ENCODE data around the gene PSMC5. TPM values are rescaled to one million over a fixed set of nuclear protein-coding genes. Genes with fewer than 3 reads are reported as not detected.
A peak's percentile ranks its signal among the peaks of the same experiment; 100 is the strongest.

Gene PSMC5
- 100 to 1,000 TPM in 1 of 4 donors, 10 to 100 TPM in 3; 68.9 to 126 (median 88.7) TPM for total RNA-seq

GRCh38 chr17:63827002-63827800 lies at the start of gene PSMC5, which contains the start of gene FTSJ3:
Gene PSMC5 (plus strand): TSS chr17:63827431. CDS start chr17:63827491, 60 bp downstream.
Gene FTSJ3 (minus strand): TSS chr17:63827663. CDS start chr17:63826902, 761 bp downstream.
- intact Hi-C loops (cut with DNase I; ENCODE audit: low total_unique reads): no loop called here
- peak; percentile 95 to 99 for DNase-seq (ENCODE audit: low spot score in 2 of 2)
- H3K4me3 ChIP-seq (ENCODE audit: low read depth, poor library complexity, severe bottlenecking): peak within 1 kb of the TSS; percentile 49
- peak in 1 of 3 donors; percentile 67 for TF ChIP-seq CTCF (IDR thresholded peaks at IDR 0.05)
- TF ChIP-seq POLR2A (IDR thresholded peaks at IDR 0.05): peak in 1 of 2 donors; percentile 48
- WGBS, 2 donors: 1% methylated on average over 51 to 58 of the region's 58 CpGs

- WGBS, 2 donors: 57 to 75% methylated on average over 1 of the region's 1 CpG
- DNase-seq (ENCODE audit: low spot score in 2 of 2): no peak
- intact Hi-C loops (cut with DNase I; ENCODE audit: low total_unique reads): no loop called here
- H3K4me3 ChIP-seq (ENCODE audit: low read depth, poor library complexity, severe bottlenecking): no peak overlapping the region
- TF ChIP-seq CTCF (IDR thresholded peaks at IDR 0.05) (no peak), POLR2A (IDR thresholded peaks at IDR 0.05) (no peak)
Measured at GRCh38 chr17:63780507-63780906, 46.7 kb upstream of the PSMC5 start.

- 98% methylated on average over 4 of the region's 4 CpGs for WGBS, 2 donors
- TF ChIP-seq POLR2A (IDR thresholded peaks at IDR 0.05) (no peak), CTCF (IDR thresholded peaks at IDR 0.05) (no peak)
Measured at GRCh38 chr17:63780928-63781327, 46.3 kb upstream of the PSMC5 start.

GRCh38 chr17:63783522-63783921 lies 43.7 kb upstream of the PSMC5 start:
- DNase-seq (ENCODE audit: low spot score in 2 of 2): no peak
- TF ChIP-seq POLR2A (IDR thresholded peaks at IDR 0.05): no peak
- TF ChIP-seq CTCF (IDR thresholded peaks at IDR 0.05): no peak
- intact Hi-C loops (cut with DNase I; ENCODE audit: low total_unique reads): no loop called here
- H3K4me3 ChIP-seq (ENCODE audit: low read depth, poor library complexity, severe bottlenecking): no peak overlapping the region
- 83 to 86% methylated on average over 6 of the region's 6 CpGs for WGBS, 2 donors

More at GRCh38 chr17:63780928-63781327, 46.3 kb upstream of the PSMC5 start:
- intact Hi-C loops (cut with DNase I; ENCODE audit: low total_unique reads): no loop called here
- H3K4me3 ChIP-seq (ENCODE audit: low read depth, poor library complexity, severe bottlenecking): no peak overlapping the region
- no peak for DNase-seq (ENCODE audit: low spot score in 2 of 2)

GRCh38 chr17:63785556-63785955 lies 41.7 kb upstream of the PSMC5 start:
- H3K4me3 ChIP-seq (ENCODE audit: low read depth, poor library complexity, severe bottlenecking): no peak overlapping the region
- no peak for DNase-seq (ENCODE audit: low spot score in 2 of 2)
- intact Hi-C loops (cut with DNase I; ENCODE audit: low total_unique reads): loop anchor here (5.0 kb wide), 1 partner anchor 37 kb away; no protein-coding TSS in a partner anchor
- 80 to 100% methylated on average over 1 of the region's 1 CpG for WGBS, 2 donors
- TF ChIP-seq CTCF (IDR thresholded peaks at IDR 0.05): no peak
- TF ChIP-seq POLR2A (IDR thresholded peaks at IDR 0.05): no peak

Data from lower leg skin (tissue), 4 donors.